GM21360 (cell line): Measurements from ENCODE around the gene MSX2.

Source experiments
- ATAC-seq: cut with Tn5 transposase; IDR thresholded peaks from one replicate; pipeline ENCODE4 v1.9.1; 2021; ENCODE audit warnings: mild to moderate bottlenecking, moderate library complexity; ENCODE audit not compliant: unreplicated experiment

Gene MSX2

GRCh38 chr5:174724484-174725260, at the start of gene MSX2:
MSX2 (plus strand) TSS chr5:174724582; CDS start chr5:174724660, 78 bp downstream.
- no peak for ATAC-seq

- no peak for ATAC-seq
Measured at GRCh38 chr5:174675110-174675509, 49.3 kb upstream of the MSX2 start.

DNA sequence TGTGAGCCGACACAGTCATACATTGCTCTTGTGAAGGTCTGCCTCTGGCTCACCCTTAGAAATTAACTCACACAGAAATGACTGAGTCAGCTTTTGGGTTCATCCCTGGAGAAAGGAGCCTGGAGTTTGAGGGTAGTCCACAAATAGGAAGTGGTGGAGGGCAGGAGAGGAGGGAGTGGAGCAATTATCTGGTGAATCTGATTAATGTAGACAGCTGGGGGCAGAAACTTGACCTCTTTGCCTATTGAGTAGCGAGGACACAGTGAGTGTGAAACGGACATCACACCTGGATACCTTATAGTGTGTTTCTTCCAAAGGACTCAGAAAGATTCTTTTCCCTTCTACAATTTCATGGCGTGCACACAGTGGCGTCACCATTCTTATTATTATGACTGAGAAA, 48.5 kb upstream of the MSX2 start:
- ATAC-seq, result no peak

- no peak for ATAC-seq
Measured at GRCh38 chr5:174678107-174678506, 46.3 kb upstream of the MSX2 start.

DNA sequence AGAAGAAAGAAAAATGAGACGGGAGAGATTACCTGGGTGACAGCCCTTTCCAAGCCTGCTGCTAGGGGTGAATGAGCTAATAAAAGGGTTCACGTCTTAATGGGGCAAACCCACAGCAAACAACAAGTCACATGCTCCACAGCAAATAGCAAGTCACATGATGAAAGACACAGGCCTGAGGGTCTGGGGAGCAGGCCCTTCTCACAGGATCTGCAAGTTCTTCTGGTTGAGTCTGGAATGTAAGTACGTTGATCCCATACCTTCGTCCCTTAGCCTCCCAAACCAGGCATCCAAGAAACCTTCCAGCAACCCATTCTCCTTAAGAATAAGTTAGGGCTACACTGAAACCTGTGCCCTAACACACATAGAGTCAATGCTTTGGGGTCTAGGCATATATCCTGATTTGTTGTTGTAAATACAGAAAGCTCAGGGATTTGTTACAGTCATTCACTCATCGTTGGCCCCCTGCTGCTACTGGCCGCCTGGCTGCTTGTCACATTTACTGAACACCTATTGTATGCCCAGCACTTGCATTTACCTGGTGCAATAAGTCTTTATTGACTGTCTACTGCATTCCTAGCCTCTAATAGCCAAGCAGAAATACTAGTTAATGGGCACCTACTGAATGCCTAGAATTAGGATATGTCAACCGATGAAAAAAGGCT, 43.3 kb upstream of the MSX2 start:
- no peak for ATAC-seq

DNA sequence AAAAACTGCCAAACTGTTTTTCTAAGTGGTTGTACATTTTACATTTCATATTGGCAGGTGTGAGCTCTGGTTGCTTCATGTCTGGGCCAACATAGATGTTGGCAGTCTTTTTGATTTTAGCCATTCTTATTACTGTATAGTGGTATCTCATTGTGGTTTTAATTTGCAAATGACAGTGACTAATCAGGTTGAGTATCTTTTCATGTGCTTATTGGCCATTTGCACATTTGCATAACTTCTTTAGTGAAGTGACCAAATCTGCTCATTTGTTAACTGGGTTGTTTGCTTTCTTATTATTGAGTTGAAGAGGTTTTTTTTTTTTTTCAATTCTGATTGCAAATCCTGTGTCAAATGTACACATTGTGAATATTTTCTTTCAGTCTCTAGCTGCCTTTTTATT, 36.9 kb upstream of the MSX2 start:
- no peak for ATAC-seq

DNA sequence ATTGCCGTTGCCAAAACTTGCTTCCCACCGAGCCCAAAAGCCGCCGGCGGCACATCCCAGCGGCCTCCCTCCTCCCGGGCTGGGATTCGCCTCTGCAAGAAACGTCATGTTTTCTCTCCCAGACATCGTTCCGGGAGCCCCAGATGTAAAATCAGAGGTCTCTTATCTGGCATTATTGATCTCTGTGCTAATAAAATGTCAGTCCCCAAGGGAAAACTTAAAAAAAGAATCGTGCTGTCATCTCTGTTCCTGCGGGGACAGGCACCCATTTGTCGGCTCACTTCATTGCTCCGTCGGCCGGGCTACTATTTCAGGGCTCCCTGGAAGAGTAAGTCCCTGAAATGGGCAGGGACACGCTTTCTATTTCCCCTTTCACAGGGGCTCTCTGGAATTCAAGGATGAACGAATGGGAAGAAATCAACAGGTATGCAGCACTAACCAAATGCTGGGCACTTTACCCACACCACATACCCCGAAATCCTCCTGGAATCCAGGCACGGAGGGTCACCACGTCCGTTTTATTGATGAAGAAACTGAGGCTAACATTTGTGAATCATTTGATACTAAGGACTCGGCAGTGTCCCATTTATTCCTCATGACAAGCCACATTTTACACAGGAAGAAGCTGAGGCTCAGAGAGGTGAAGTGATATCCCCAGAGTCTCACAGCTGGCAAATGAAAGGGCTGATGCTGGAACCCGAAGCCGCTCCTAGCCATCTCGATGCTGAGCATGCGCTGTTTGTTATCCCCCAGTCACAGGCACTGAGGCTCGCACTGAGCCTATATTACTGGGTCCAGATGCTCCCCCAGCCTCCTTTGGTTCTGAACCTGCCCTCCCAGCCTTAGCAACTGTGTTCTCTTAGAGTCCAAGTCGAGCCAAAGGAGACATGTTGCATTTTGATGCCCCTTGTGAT, 35.7 kb upstream of the MSX2 start:
- no peak for ATAC-seq

DNA sequence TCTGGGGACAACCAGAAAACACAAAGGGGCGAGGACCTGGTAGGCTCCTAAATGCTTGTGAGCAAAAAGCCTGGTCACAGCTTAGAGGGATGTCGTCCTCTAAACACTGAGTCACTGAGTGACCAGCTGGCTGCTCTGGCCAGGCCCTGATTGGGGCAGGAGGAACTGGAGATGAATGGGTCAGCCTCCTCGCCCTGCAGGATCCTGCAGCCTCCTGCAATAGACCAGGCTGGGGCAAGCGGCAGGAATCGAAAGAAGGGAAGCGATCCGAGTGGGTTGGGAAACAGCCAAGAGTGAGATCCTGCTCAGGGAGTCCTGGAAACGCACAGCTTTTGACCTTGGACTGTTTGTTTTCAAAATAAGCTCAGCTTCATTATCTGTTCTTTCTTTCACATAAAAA, 34.1 kb upstream of the MSX2 start:
- ATAC-seq, result no peak

DNA sequence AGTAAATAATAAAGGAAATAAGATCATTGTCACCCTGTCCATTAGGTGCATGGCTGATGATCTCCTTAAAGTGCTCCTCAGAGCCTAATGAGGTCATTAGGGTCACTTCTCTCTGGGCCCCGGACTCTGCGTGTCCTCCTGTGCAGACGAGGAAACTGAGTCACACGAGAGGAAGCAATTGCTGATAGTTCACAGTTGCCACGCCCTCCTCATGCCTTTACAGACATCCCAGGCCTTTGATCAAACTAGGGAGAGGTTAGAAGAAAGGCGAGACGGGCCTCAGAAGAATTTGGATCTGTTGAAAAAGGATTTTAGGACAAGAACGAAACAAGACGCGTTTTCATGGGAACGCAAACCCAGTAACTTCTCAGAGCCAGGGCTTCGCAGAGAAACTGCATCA, 32.0 kb upstream of the MSX2 start:
- no peak for ATAC-seq

DNA sequence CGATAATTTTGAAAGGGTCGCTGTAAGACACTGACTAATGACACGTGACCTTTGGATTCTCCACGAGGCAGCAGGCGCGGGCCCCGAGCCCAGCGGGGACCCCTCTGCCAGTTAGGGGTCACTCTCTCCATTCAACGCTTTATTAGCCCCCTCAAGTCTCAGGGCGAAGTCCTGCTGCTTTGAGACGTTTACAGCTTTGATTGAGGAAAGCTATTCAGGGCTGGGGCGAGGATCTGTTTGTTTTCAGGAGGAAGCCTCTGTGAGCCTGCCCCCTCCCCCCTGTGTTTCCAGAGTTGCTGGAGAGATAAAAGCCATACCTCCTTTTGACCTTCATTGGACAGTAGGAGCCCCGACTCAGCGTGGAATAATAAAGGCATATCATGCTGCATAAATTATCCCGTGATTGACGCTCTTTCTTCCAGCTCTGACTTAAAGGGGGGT, 31.4 kb upstream of the MSX2 start:
- no peak for ATAC-seq

DNA sequence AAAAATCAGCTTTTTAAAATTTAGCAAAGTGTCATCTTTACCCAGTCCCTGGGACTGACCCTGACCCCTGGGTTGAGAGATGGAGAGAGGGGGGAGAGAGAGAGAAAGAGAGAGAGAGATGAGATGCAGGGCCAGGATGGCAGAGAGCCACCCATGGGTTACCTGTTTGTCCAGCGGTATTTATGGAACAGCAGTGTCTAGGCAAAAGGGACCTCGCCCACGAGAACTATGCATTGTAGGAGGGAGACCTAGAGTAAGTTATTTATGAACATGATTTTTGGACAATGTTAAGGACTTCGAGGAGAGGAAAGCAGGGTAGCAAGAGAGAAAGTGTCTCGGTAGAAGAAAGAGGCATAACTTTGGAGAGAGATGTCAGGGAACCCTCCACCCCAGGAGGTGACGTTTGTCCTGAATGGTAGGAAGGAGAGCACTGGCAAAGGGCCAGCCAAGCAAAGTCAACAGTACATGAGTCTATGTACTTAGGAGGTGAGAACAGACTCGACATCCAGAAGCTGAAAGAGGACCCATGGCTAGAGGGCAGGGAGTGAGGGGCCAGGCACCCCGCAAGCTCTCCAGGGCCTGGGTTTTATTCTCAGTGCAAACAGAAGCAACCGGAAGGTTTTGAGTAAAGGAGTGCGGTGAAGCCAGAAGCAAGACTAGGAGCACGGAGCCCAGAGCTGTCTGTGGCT, 30.5 kb upstream of the MSX2 start:
- ATAC-seq, result no peak

- no peak for ATAC-seq
Measured at GRCh38 chr5:174694611-174695010, 29.8 kb upstream of the MSX2 start.

DNA sequence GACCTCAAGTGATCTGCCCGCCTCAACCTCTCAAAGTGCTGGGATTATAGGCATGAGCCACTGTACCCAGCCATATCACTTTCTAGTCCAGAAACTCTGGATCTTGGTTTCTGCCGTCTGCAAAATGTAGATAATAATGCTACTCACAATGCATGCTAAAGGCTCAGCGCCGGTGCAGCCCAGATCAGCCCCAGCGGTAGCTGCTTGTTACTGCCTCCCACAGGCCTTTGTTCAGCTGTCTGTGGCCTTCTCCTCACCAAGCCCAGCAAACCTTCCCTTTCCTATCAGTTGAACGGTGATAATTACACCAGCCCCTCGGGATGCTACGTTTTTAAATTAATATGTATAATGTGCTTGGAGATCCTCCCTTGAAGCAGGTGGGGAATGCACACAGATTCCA, 26.2 kb upstream of the MSX2 start:
- no peak for ATAC-seq

- no peak for ATAC-seq
Measured at GRCh38 chr5:174699131-174699530, 25.3 kb upstream of the MSX2 start.

DNA sequence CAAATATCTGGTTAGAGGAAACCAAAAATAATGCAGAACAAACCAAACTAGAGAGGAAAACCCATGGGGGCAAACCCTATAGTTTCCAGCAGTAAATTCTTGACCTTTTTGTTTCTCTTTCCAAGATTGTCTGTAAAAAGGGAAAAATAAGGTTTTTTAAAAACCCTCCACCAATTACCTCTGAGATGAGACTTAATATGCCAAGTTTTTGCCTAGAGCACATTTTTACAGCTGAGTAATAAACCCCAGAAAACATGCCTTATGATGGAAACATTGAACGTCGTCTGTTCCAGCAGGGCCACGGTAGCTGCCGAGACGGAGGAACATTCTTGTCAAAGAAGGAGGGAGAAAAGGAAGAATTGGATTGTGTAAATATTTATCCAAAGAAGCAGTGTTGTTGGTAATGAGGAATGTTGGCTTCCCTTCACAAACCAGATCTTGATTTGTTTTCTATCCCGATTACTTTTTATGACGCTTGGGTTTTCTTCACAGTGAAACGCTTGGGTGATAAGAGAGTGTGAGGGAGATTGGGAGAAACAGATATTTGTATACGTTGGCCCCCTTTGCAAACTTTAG, 17.3 kb upstream of the MSX2 start:
- no peak for ATAC-seq

GRCh38 chr5:174707671-174708070, 16.7 kb upstream of the MSX2 start:
- ATAC-seq, result no peak

DNA sequence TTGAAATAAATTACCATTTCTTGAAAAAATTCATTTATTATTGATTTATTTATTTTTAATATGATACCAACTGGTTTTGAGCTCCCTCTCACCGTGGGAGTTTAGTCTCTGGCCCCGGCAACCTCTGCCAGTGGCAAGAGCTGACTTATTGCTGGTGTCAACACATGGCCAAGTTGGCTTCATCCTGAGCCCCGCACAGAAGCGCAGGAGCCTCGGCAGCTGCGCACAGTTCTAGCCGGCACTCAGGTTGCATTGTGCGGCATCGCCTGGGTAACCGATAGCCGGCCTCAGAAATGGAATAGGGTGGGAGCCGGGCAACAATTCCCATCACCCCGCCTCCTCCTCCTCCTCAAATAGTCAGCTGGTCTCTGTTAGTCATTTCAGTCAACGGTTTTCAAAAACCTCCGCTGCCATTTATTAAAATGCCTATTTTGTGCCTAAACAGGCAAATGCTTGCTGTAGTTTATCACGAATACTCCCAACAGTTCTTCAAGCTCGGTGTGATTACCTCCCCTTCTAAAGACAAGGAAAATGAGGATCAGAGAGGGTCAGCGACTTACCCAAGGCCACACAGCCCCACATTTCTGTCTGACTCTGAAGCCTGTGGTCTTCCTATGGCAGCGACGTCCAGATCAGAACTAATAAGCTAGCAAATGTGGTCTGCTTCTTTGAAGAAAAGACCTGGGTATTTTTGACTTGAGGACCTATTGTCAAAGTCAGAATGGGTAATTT, 15.7 kb upstream of the MSX2 start:
- no peak for ATAC-seq

DNA sequence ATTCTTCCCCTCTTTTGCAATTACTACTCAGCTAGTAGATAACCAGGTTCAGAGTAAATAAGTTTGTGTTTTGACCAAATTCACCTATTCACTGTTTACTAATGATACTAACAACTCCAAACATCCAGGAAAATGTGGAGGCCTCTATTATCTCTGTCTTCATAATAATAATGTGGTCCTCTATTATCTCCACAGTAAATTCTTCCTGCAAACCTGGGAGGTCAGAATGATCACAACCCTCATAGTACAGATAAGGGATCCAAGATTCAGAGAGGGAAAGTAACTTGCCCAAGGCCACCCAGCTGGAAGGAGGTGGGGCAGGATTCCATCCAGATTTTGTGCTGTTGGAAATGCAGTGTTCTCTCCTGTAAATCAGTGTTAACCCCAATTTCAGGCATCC, 9.6 kb upstream of the MSX2 start:
- no peak for ATAC-seq

DNA sequence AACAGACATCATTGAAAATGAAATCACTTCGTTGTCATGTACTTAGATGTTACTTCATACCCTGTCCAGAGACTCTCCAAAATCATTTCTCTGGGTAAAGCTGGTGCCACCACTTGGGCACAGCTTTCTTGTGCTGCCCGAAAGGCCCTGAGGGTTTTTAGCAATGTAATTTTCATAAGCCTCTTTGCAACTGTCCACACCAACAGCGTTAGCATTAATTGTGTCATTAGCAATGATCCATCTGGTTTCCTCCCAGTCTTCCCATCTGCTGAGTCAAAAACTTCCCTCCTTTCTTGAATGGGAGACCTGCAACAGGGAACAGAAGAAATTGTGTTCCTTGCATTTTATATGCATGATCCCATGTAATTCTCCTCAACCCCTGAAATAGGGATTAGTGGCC, 8.6 kb upstream of the MSX2 start:
- no peak for ATAC-seq
